Stimulated activated CD4-positive, alpha-beta T cell treated with anti-CD3 and anti-CD28 coated beads, Interleukin-15, amount 100 ng/mL, for 48 hours (primary cell): Measurements from ENCODE around the gene TXNDC5.
A peak's percentile ranks its signal among the peaks of the same experiment; 100 is the strongest.

Source experiments
- DNase-seq, 2 donors: peaks; one replicate each; pipeline ENCODE4 v3.0.0-alpha.2; 2020; ENCODE audit warnings: low read depth in 2 of 2

Gene TXNDC5

GRCh38 chr6:7910654-7911344 is at the start of gene TXNDC5:
Gene TXNDC5, minus strand, starts transcription at chr6:7910788. Its CDS starts 12 bp downstream, at chr6:7910776.
- peak; percentile 24 to 69 for DNase-seq

GRCh38 chr6:7960141-7960540 is 49.6 kb upstream of the TXNDC5 start:
- DNase-seq, result no peak

GRCh38 chr6:7959453-7959852 is 48.9 kb upstream of the TXNDC5 start:
- DNase-seq, result no peak

- DNase-seq, result no peak
These were observed 47.9 kb upstream of the TXNDC5 start for GRCh38 chr6:7958464-7958863.

GRCh38 chr6:7956257-7956656 is 45.7 kb upstream of the TXNDC5 start:
- no peak for DNase-seq

GRCh38 chr6:7954477-7955200 is 44.1 kb upstream of the TXNDC5 start:
- no peak for DNase-seq

GRCh38 chr6:7953753-7954152 is 43.2 kb upstream of the TXNDC5 start:
- no peak for DNase-seq

GRCh38 chr6:7939864-7940228 is 29.3 kb upstream of the TXNDC5 start:
- DNase-seq, result no peak

- DNase-seq, result no peak
These were observed 28.7 kb upstream of the TXNDC5 start for GRCh38 chr6:7939184-7939863.

GRCh38 chr6:7938562-7939183 is 28.1 kb upstream of the TXNDC5 start:
- no peak for DNase-seq

GRCh38 chr6:7933794-7934193 is 23.2 kb upstream of the TXNDC5 start:
- DNase-seq, result no peak

GRCh38 chr6:7932625-7933024 is 22.0 kb upstream of the TXNDC5 start:
- no peak for DNase-seq

- DNase-seq, result no peak
These were observed 14.3 kb upstream of the TXNDC5 start for GRCh38 chr6:7924867-7925266.

- no peak for DNase-seq
These were observed 12.0 kb upstream of the TXNDC5 start for GRCh38 chr6:7922596-7922995.

- DNase-seq, result no peak
These were observed 11.1 kb upstream of the TXNDC5 start for GRCh38 chr6:7921632-7922092.

- no peak for DNase-seq
These were observed 10.5 kb upstream of the TXNDC5 start for GRCh38 chr6:7921046-7921445.

- no peak for DNase-seq
These were observed 9.8 kb upstream of the TXNDC5 start for GRCh38 chr6:7920425-7920824.

- DNase-seq, result peak; percentile 42 to 50
These were observed 9.3 kb upstream of the TXNDC5 start for GRCh38 chr6:7919871-7920270.

- no peak for DNase-seq
These were observed 7.8 kb upstream of the TXNDC5 start for GRCh38 chr6:7918403-7918802.

GRCh38 chr6:7917729-7918128 is 7.1 kb upstream of the TXNDC5 start:
- no peak for DNase-seq

GRCh38 chr6:7916959-7917358 is 6.4 kb upstream of the TXNDC5 start:
- no peak for DNase-seq
